H4 (cell line): ENCODE results near the gene LINGO4. TPM values are rescaled to one million over a fixed set of nuclear protein-coding genes. Genes with fewer than 3 reads are reported as not detected.

Experiments used
- total RNA-seq: library from RNA; depleted of rRNA; stranded (reverse); fragments of >200 nt; shearing (Covaris generic); gene quantifications from 2 replicates; pipeline ENCODE4 v1.2.3, GENCODE V29; 2014; rRNA removed

LINGO4 gene
- total RNA-seq, 1 experiment from 2014 or later = not detected

Other genes starting within 250 kb of the LINGO4 start
- 17.0 and 17.7 TPM in 2 replicates for gene SNX27, start 193.4 kb downstream of the LINGO4 start, total RNA-seq
- not detected in 2 replicates for gene CELF3, start 88.6 kb downstream of the LINGO4 start, total RNA-seq
- not detected in 2 replicates for gene RIIAD1, start 83.9 kb downstream of the LINGO4 start, total RNA-seq
- gene MRPL9, start 41.9 kb downstream of the LINGO4 start, total RNA-seq = 74.8 and 88.5 TPM in 2 replicates
- gene TDRKH, start 14.9 kb downstream of the LINGO4 start, total RNA-seq = 2.1 and 2.4 TPM in 2 replicates
- gene RORC, start 26.4 kb upstream of the LINGO4 start, total RNA-seq = 0.60 and 1.2 TPM in 2 replicates
- not detected in 2 replicates for gene C2CD4D, start 34.4 kb upstream of the LINGO4 start, total RNA-seq
- gene THEM5, start 48.3 kb upstream of the LINGO4 start, total RNA-seq = not detected in 2 replicates
- 9.3 and 11.3 TPM in 2 replicates for gene THEM4, start 104.1 kb upstream of the LINGO4 start, total RNA-seq
- gene S100A10, start 188.4 kb upstream of the LINGO4 start, total RNA-seq = 58.6 and 87.8 TPM in 2 replicates
- 377 and 488 TPM in 2 replicates for gene S100A11, start 231.6 kb upstream of the LINGO4 start, total RNA-seq